ENCODE data around the gene RASSF5. TPM values are rescaled to one million over a fixed set of nuclear protein-coding genes. Genes with fewer than 3 reads are reported as not detected.

The RASSF5 gene
- total RNA-seq, 4 donors from 2014 or later, result 7.4 to 35.5 (median 10.0) TPM

GRCh38 chr1:206500046-206500445 is 7.3 kb upstream of the RASSF5 start:
- H3K27ac ChIP-seq, result no peak overlapping the region
- H3K4me1 ChIP-seq, result peaks cover 0 to 13% (median 8%) of the 10 kb centered on the region in 4 donors
- DNase-seq, result no peak
- H3K4me3 ChIP-seq, result no peak overlapping the region
- no peaks in the 10 kb centered on the region for H3K9me3 ChIP-seq
- TF ChIP-seq, protein P1, sequence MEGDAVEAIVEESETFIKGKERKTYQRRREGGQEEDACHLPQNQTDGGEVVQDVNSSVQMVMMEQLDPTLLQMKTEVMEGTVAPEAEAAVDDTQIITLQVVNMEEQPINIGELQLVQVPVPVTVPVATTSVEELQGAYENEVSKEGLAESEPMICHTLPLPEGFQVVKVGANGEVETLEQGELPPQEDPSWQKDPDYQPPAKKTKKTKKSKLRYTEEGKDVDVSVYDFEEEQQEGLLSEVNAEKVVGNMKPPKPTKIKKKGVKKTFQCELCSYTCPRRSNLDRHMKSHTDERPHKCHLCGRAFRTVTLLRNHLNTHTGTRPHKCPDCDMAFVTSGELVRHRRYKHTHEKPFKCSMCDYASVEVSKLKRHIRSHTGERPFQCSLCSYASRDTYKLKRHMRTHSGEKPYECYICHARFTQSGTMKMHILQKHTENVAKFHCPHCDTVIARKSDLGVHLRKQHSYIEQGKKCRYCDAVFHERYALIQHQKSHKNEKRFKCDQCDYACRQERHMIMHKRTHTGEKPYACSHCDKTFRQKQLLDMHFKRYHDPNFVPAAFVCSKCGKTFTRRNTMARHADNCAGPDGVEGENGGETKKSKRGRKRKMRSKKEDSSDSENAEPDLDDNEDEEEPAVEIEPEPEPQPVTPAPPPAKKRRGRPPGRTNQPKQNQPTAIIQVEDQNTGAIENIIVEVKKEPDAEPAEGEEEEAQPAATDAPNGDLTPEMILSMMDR (IDR thresholded peaks at IDR 0.05), result no peak
- no peak for TF ChIP-seq POLR2A (IDR thresholded peaks at IDR 0.05)
- no peaks in the 10 kb centered on the region for H3K36me3 ChIP-seq
- no peaks in the 10 kb centered on the region for H3K27me3 ChIP-seq

DNA sequence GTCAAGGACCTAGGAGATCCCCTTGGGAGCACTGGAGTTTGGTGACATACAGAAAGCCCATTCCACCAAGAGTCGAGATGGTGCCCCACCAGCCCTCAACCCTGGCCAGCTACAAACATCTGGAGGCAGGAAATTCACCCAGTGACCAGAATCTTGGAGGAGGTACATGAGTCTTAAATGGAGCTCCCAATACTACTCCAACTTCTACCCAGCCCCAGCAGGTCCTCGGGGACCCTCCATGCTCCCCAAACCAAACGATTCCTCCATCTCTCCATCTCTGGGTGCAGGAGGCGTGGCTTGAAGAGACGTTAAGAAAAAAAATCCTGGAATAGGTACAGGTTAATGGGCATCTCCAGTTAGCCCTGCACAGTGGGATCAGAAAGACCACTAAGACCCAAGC is 5.5 kb upstream of the RASSF5 start:
- Histone ChIP-seq H3K27me3 (no peaks in the 10 kb centered on the region), H3K27ac (peak overlapping the region in 3 of 4 donors; percentile 32 to 68 (median 41)), H3K9me3 (no peaks in the 10 kb centered on the region), H3K4me3 (no peak overlapping the region), H3K4me1 (peaks cover 0 to 13% (median 4%) of the 10 kb centered on the region in 4 donors), H3K36me3 (no peaks in the 10 kb centered on the region)
- no peak for TF ChIP-seq POLR2A (IDR thresholded peaks at IDR 0.05)
- TF ChIP-seq, protein P1 (IDR thresholded peaks at IDR 0.05), result no peak
- DNase-seq, result peak in 1 of 3 donors; percentile 9

GRCh38 chr1:206502403-206502802 is 4.9 kb upstream of the RASSF5 start:
- DNase-seq, result no peak
- Histone ChIP-seq H3K27ac (no peak overlapping the region), H3K4me3 (no peak overlapping the region), H3K9me3 (no peaks in the 10 kb centered on the region), H3K4me1 (peaks cover 0 to 10% (median 6%) of the 10 kb centered on the region in 4 donors), H3K27me3 (no peaks in the 10 kb centered on the region), H3K36me3 (no peaks in the 10 kb centered on the region)
- TF ChIP-seq, protein P1 (IDR thresholded peaks at IDR 0.05), result no peak
- TF ChIP-seq POLR2A (IDR thresholded peaks at IDR 0.05), result no peak

- H3K9me3 ChIP-seq, result no peaks in the 10 kb centered on the region
- no peak for DNase-seq
- TF ChIP-seq, protein P1 (IDR thresholded peaks at IDR 0.05), result no peak
- no peak for TF ChIP-seq POLR2A (IDR thresholded peaks at IDR 0.05)
- H3K27me3 ChIP-seq, result peaks cover 0 to 3% of the 10 kb centered on the region in 2 donors
- no peak overlapping the region for H3K27ac ChIP-seq
- peaks cover 0 to 11% (median 8%) of the 10 kb centered on the region in 4 donors for H3K4me1 ChIP-seq
- no peak overlapping the region for H3K4me3 ChIP-seq
- H3K36me3 ChIP-seq, result no peaks in the 10 kb centered on the region
Measured at GRCh38 chr1:206502812-206503211, 4.5 kb upstream of the RASSF5 start.

DNA sequence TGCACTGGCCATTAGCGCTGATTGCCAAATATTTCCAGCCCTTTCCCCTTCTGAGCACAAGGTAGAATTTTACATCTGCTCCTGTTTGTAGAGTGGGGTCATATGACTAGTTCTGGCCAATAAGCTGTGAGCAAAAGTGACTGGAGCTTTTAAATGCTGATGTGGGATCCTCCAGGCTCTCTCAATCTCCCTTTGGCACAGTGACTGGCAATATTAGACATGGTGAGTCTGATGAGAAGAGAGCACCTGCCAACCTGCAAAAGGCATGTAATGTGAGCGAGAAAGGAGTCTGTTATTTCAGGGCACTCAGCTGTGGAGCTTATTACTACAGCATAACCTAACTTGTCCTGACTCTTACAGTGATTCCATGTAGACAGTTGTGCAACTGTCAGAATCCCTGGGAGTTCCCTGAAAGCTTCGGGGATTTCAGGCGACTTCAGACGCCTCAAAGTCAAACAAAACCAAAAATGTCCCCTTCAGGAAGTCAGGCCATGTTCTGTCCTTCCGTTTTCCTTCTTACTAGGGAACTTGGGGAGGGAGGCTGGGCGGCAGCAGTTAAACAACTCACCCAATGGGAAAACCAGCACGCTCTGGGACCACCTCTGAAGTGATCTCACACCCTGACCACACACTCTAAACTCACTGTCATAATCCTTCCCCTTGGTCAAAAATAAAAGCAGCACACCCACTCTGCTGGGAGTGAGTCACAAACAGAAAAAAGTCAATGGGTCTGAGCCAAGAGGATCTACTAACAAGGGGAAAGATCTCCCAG is 3.6 kb upstream of the RASSF5 start:
- Histone ChIP-seq H3K4me1 (peaks cover 0 to 20% (median 12%) of the 10 kb centered on the region in 4 donors), H3K27ac (peak overlapping the region in 3 of 4 donors; percentile 0 to 39 (median 7))
- TF ChIP-seq, protein P1 (IDR thresholded peaks at IDR 0.05), result no peak

More for the DNA sequence above, 3.6 kb upstream of the RASSF5 start:
- peaks cover 0 to 13% of the 10 kb centered on the region in 2 donors for H3K27me3 ChIP-seq
- no peaks in the 10 kb centered on the region for H3K36me3 ChIP-seq
- no peak for DNase-seq
- H3K9me3 ChIP-seq, result no peaks in the 10 kb centered on the region
- H3K4me3 ChIP-seq, result no peak overlapping the region

Data from Peyer's patch (tissue), 4 donors.